HL-60 (cell line): ENCODE results near the gene ART5.

Experiments used
- DNase-seq, 2 experiments: peaks; one replicate each; pipeline ENCODE4 v3.0.0-alpha.2; 2010 to 2020; ENCODE audit warnings: low read depth in 1 of 2, low spot score in 1 of 2
- H3K27ac ChIP-seq: fragments of 250-450 bp; sonication (Bioruptor Pico); replicated peaks from 2 replicates; pipeline ENCODE4 v1.5.1; 2020; ENCODE audit warnings: mild to moderate bottlenecking, moderate library complexity
- H3K27me3 ChIP-seq: fragments of 250-450 bp; sonication (Bioruptor Pico); 2 replicates; pipeline ENCODE4 v1.5.1; 2021; ENCODE audit warnings: mild to moderate bottlenecking, moderate library complexity; ENCODE audit not compliant: insufficient read depth, poor library complexity, severe bottlenecking
- H3K4me3 ChIP-seq: replicated peaks from 2 replicates; pipeline ENCODE4 v1.5.1; 2011; ENCODE audit warnings: mild to moderate bottlenecking, control low read depth, low read length; ENCODE audit not compliant: insufficient read depth
- GABPA ChIP-seq: IDR thresholded peaks from 2 replicates; pipeline ENCODE4 v1.6.1; 2012; ENCODE audit warnings: low read depth
- POLR2AphosphoS5 ChIP-seq: IDR thresholded peaks from 2 replicates; pipeline ENCODE4 v1.6.1; 2012; ENCODE audit warnings: low read depth
- REST ChIP-seq: IDR thresholded peaks from 2 replicates; pipeline ENCODE4 v1.6.1; 2012; ENCODE audit warnings: low read depth; ENCODE audit not compliant: insufficient replicate concordance
- SPI1 ChIP-seq: IDR thresholded peaks from 2 replicates; pipeline ENCODE4 v1.6.1; 2012; ENCODE audit warnings: low read depth, mild to moderate bottlenecking, borderline replicate concordance
- TF ChIP-seq, protein P1 (sequence below): IDR thresholded peaks from one replicate; pipeline ENCODE4 v1.5.1; 2011; ENCODE audit warnings: low read length, control low read depth, inconsistent platforms; ENCODE audit not compliant: insufficient read depth

Gene ART5

GRCh38 chr11:3638513-3638912, 3.3 kb downstream of the ART5 start:
- no peak for DNase-seq
- TF ChIP-seq, protein P1, sequence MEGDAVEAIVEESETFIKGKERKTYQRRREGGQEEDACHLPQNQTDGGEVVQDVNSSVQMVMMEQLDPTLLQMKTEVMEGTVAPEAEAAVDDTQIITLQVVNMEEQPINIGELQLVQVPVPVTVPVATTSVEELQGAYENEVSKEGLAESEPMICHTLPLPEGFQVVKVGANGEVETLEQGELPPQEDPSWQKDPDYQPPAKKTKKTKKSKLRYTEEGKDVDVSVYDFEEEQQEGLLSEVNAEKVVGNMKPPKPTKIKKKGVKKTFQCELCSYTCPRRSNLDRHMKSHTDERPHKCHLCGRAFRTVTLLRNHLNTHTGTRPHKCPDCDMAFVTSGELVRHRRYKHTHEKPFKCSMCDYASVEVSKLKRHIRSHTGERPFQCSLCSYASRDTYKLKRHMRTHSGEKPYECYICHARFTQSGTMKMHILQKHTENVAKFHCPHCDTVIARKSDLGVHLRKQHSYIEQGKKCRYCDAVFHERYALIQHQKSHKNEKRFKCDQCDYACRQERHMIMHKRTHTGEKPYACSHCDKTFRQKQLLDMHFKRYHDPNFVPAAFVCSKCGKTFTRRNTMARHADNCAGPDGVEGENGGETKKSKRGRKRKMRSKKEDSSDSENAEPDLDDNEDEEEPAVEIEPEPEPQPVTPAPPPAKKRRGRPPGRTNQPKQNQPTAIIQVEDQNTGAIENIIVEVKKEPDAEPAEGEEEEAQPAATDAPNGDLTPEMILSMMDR, result no peak
- TF ChIP-seq GABPA, result no peak
- H3K27ac ChIP-seq, result no peak overlapping the region
- no peak overlapping the region for H3K4me3 ChIP-seq
- H3K27me3 ChIP-seq, result peaks cover 10% of the 10 kb centered on the region

DNA sequence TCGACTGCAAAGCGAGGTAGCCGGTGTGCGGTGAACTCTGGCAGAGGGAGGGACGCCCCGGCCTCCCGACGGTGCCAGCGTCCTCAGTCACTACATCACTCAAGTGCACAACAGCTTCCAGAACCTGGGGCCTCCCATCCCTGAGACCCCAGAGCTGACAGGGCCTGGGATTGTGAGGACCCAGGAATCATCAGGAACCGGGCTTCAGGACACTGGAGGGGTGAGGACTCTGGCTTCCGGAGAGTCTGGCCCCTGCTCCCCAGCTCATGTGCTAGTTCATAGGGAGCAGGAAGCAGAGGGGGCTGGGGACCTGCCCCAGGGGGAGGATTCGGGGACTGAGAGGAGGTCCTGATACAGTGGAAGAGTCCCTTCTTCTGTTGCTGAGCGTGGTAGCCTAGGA, 4.6 kb downstream of the ART5 start:
- DNase-seq, result no peak
- Histone ChIP-seq H3K27ac (no peak overlapping the region), H3K4me3 (no peak overlapping the region), H3K27me3 (peaks cover 5% of the 10 kb centered on the region)
- TF ChIP-seq GABPA (no peak), POLR2AphosphoS5 (no peak), REST (no peak), SPI1 (no peak)

- DNase-seq, result no peak
- no peak overlapping the region for H3K27ac ChIP-seq
- H3K4me3 ChIP-seq, result no peak overlapping the region
- TF ChIP-seq, protein P1, result no peak
- TF ChIP-seq GABPA (no peak), SPI1 (no peak), POLR2AphosphoS5 (no peak), REST (no peak)
- no peaks in the 10 kb centered on the region for H3K27me3 ChIP-seq
Measured at GRCh38 chr11:3635641-3636375, 6.0 kb downstream of the ART5 start.

DNA sequence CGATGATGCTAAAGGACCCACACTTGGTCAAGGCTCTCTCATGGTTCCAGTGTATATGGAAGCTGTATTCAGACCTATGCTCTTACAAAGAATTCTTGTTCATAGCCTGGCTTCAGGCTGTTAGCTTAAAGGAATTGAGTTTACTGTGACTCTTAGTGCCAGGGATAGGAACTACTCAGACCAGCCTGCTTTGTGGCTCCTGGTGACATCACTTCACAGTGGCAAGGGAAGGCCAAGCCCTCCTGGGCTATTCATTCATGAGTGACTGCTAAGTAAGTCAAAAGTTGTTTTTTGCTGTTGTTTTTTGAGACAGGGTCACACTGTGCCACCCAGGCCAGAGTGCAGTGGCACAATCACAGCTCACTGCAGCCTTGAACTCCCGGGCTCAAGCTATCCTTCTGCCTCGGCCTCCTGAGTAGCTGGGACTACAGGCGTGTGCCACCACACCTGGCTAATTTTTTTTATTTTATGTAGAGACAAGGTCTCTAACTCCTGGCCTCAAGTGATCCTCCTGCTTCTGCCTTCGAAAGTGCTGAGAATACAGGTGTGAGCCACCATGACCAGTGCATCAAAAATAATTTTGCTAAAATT, 9.6 kb downstream of the ART5 start:
- no peak for DNase-seq
- TF ChIP-seq, protein P1, result no peak
- TF ChIP-seq REST (no peak), GABPA (no peak), SPI1 (no peak), POLR2AphosphoS5 (no peak)
- Histone ChIP-seq H3K27ac (no peak overlapping the region), H3K27me3 (no peaks in the 10 kb centered on the region), H3K4me3 (no peak overlapping the region)
